Measurements from ENCODE around the gene CDR2L. TPM values are rescaled to one million over a fixed set of nuclear protein-coding genes. Genes with fewer than 3 reads are reported as not detected.

Gene CDR2L
- total RNA-seq: 2.7 TPM

GRCh38 chr17:74987418-74987908 is at the start of gene CDR2L:
CDR2L (plus strand) TSS chr17:74987632; CDS start chr17:74988044, 412 bp downstream.
- peak; percentile 89 for ATAC-seq

DNA sequence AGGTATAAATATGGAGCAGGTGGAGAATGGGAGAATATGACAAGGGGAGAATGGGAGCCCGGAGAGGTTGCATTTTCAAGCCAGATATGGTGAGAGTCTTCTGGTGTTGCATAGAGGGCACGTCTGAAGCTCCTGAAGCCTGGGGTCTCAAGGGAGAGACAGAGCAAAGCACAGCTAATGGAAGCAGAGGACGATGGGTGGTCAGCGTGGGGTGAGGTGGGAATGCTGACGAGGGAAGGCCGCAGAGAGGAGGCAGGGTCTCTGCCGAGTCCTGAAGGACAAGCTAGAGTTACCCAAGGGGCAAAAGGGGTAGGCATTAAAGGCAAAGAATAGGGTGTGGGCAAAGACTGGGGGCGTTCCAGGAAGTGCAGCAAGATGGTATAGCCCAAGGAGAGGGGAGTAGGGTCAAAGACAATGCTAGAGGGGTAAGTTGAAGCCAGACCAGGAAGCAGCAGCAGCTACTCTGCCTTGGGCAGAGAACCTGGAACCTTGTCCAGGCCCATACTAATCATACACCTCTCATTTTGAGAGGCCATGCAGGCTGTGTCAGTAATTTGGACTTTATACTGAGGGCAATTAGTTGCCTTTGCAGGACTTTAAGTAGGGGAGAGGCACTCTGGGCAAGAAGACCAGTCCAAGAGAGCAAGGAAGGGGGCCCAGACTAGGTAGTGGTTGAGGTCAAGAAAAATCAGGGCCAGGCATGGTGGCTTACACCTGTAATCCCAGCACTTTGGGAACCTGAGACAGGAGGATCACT is 49.1 kb upstream of the CDR2L start:
- no peak for ATAC-seq

- no peak for ATAC-seq
These were observed 47.9 kb upstream of the CDR2L start for GRCh38 chr17:74939534-74939933.

GRCh38 chr17:74941128-74941725 is 46.2 kb upstream of the CDR2L start:
- no peak for ATAC-seq

DNA sequence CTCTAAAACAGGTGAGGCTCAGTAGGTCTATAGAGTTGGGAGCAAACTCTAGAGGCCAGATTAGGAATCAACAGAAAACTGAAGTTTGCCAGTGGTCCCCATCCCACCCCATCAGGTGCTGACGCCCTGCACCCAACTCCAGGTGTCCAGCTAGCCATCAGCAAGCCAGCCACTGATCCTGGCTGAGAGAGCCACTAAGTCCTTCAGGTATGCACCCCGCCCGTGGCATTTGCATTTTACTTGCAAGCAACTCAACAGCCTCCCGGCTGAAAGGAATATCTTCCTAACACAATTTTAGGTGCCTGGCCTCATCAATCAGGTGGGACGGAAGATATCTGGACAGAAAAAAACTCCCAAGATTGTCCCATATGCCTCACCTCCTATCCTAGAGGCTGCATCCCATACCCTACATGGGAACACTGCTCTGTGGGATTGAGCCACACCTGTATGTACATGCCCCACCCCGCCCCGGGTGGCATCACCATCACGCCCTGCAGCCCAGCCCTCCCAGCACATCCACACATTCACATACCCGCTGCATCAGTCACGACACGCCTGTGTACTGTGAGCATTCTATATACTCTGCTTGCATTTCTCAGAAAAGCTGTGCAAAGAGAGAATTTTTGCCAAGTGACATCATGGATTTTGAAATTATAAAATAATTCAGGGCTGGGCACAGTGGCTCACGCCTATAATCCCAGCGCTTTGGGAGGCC is 43.5 kb upstream of the CDR2L start:
- peak; percentile 99 for ATAC-seq

DNA sequence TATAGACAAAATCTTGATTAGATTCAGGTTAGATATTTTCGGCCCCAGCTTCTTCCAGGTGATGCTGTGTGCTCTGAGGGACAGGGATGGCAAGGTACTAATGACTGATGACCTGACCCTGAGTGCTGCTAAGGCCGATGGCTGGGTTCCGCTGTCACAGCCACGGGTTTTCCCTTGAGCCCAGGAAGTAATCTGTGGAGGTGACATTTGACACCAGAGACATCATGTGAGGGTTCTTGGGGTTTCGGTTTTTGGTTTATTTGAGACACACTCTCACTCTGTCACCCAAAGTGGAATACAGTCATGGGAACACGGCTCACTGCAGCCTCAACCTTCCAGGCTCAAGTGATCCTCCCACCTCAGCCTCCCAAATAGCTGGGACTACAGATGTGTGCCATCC is 41.9 kb upstream of the CDR2L start:
- ATAC-seq: no peak

DNA sequence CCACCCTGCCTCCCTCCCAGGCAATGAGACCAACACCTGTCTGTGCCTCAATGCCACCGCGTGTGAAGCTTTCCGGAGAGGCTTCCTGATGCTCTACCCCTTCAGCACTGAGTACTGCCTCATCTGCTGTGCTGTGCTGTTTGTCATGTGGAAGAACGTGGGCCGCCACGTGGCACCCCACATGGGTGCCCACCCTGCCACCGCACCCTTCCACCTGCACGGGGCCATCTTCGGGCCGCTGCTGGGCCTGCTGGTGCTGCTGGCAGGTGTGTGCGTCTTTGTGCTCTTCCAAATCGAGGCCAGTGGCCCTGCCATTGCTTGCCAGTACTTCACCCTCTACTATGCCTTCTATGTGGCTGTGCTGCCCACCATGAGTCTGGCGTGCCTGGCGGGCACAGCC is 40.8 kb upstream of the CDR2L start:
- ATAC-seq: no peak

DNA sequence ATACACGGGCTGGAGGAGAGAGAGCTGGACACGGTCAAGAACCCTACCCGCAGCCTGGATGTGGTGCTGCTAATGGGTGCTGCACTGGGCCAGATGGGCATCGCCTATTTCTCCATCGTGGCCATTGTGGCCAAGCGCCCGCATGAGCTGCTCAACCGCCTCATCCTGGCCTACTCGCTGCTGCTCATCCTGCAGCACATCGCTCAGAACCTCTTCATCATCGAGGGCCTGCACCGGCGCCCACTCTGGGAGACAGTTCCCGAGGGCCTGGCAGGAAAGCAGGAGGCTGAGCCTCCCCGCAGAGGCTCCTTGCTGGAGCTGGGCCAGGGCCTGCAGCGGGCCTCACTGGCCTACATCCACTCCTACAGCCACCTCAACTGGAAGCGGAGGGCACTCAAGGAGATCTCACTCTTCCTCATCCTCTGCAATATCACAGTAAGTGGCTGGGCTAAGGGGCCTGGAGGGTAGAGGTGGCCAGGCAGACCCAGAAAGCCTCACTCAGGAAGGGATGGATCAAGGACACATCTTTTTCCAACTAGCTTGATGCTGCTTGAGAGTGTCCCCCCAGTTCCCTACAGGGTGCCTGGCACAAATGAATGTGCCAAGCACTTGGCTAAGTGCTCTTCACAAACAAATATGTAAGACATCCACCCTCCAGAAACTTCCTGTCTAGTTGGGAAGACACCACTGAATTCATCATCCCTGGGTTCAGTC is 40.2 kb upstream of the CDR2L start:
- no peak for ATAC-seq

DNA sequence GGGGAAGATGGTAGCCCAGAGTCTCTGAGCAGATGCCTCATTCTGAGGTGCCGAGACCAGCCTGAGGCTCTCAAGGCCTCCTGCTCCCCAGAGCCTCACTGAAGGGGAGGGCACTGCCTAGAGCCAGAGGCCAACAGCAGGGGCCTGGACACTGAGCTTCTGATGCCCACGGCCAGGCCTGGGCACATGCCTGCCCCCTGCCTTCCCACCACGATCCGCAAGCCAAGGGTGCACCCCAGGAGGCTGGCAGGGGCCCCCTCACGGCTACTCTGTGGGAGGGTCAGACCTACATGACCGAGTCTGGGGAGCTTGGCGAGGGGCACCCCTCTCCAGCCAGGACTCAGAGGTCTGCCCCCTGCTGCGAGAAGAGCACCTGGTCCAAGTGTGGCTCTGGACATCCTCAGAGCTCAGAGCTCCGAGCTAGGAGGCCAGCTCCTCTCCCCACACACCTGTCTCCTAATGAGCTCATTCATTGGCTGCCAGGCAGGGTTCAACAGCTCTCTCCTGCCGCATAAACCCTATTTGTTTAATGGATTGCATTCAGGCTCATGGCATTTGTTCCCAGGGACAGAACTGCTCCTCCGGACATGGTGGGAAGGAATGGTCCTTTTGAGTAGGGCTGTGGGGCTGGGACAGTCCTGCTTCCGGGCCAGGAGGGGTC is 37.8 kb upstream of the CDR2L start:
- no peak for ATAC-seq

- peak; percentile 82 for ATAC-seq
These were observed 37.2 kb upstream of the CDR2L start for GRCh38 chr17:74950207-74950606.

GRCh38 chr17:74951065-74951464 is 36.4 kb upstream of the CDR2L start:
- ATAC-seq: no peak

GRCh38 chr17:74951680-74952421 is 35.6 kb upstream of the CDR2L start:
- ATAC-seq: no peak

GRCh38 chr17:74952431-74953133 is 34.9 kb upstream of the CDR2L start:
- ATAC-seq: no peak

DNA sequence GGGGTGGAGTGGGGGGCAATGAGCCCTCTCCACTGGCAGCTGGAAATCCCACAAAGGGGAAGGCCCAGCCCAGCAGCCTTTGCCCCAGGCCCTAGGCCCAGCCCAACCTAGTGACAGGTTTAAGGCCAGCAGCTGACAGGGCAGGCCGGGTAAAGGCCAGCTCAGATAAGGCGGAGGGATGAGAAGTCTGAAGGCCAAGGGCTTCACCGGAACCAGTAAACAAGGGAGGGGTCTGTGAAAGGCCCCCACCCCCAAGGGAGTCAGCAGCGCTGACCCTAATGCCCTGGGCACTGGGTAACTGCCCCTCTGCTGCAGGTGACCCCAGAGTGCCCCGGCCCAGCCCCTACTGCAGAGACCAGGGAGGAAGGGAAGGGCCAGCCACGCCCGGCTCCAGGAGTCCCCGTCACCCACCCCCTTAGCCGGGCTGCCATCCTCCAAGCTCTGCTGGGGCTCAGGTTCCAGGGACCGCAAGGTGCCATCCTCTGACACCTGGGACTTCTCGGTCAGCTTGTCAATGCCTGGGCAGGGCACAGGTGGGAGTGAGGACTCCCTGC is 34.2 kb upstream of the CDR2L start:
- no peak for ATAC-seq

- ATAC-seq: no peak
These were observed 33.3 kb upstream of the CDR2L start for GRCh38 chr17:74954115-74954514.

DNA sequence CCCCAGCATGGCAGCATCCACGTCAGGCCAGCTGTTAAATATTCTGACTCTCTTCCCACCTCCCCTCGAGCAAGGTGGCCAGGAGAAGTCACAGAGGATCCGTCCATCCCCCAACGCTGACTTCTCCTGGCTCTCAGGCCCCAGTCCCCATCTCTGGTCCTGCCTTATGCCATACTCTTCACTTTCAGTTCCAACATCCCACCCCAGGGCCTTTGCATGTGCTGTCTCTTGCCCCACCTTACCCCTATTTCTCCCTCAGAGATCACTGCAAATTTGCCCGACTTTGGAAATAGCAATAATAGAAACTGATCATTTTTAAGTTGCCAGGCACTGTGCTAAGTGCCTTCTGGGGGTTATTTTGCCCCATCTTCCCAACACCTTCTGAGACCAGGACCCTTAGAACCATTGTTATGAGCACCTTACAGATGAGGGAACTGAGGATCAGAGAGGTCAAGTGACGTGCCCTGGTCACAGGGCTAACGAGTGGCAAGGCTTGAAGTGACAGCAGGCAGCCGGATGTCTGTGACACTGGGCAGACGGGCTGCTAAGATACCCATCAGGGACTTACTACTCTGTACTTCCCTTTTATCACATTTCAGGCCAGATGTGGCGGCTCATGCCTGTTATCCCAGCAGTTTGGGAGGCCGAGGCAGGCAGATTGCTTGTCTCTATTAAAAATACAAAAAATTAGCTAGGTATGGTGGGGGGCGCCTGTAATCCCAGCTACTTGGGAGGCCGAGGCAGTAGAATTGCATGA is 32.6 kb upstream of the CDR2L start:
- ATAC-seq: no peak

DNA sequence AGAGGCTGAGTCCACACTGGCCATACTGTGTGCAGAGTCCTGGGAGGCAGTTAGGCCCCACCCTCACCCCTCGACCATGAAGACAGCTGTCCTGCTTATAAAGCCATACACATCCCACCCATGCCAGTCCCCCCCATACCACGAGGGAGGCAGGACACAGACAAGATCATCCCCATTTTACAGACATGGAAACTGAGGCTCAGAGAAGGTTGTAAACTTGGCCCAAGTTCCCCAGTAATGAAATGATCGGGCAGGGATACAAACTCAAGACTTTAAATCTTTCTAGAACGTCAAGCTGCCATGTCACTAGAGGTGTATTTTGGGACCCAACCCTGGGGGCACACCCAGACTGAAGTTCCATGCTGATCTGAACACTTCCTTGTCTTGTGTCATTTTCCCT is 31.3 kb upstream of the CDR2L start:
- no peak for ATAC-seq

- ATAC-seq: peak; percentile 19
These were observed 29.3 kb upstream of the CDR2L start for GRCh38 chr17:74957935-74958740.

Measured in esophagus mucosa (tissue), 1 donor.